Renal pelvis (tissue), 4 donors: ENCODE measurements around the gene SULT2A1. TPM values are rescaled to one million over a fixed set of nuclear protein-coding genes. Genes with fewer than 3 reads are reported as not detected.
"Not testable (repeated sequence)": the region's sequence is repeated elsewhere in the genome, so short reads cannot be mapped to it uniquely, and the experiment has no call there.

Source experiments
- DNase-seq: peaks from one replicate; pipeline ENCODE4 v3.0.0-alpha.2; 2013
- polyA plus RNA-seq, 3 donors: library from polyadenylated mRNA; unstranded; fragments of 120-200 nt; gene quantifications; one replicate each; pipeline ENCODE4 v1.2.1, GENCODE V29; 2013; ENCODE audit not compliant: insufficient read length in 3 of 3

SULT2A1 gene
- polyA plus RNA-seq, 3 donors: 0.61 to 1.6 TPM; not detected in 1

DNA sequence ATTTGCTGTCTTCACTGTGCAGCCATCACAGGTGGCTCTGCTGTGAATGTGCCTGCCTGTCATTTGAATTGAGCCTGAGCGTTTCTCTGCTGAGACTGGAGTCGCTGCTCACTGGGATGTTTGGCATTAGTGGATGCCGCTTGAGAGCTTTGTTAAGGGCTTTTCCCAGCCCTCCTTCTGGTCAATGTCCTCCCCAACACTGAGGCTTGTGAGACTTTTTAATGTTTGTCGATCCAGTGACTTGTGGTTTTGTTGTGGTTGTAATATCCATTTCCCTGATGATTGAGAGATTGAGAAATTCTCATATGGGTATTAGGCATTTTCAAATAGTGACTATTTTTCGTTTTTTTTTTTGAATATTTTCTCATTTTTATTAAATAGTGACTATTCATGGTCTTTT is 24.5 kb downstream of the SULT2A1 start:
- DNase-seq: no peak

DNA sequence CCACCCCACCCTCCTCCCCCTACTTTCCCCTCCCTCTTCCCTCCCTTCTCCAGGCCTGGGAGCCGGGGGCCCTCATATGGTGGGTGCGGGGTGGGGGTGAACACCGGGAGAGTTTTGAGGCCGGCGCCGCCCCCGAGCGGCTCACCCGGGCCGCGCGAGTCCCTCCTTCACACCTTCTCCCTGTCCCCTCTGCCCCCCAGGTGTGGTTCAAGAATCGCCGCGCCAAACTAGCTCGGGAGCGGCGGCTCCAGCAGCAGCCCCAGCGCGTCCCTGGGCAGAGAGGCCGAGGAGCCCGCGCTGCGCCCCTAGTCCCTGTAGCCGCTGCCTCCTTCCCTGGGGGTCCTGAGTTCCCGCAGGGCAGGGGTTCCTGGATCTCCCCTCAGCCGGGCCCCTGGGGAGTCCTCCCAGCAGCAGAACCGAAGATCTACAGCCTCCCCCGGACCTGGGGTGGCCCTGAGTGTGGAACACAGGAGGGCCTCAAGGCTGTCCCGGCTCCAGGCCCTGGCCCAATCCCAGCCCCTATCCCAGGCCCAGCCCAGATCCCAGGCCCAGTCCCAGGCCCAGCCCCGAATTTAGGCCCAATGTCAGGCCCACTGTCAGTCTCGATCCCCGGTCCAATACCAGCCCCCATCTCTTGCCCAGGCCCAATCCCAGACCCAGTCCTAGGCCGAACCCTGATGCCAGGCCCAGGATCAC is 25.4 kb downstream of the SULT2A1 start:
- DNase-seq: no peak

- not testable (repeated sequence) for DNase-seq
Observed at GRCh38 chr19:47859838-47860237, 26.3 kb downstream of the SULT2A1 start.

DNA sequence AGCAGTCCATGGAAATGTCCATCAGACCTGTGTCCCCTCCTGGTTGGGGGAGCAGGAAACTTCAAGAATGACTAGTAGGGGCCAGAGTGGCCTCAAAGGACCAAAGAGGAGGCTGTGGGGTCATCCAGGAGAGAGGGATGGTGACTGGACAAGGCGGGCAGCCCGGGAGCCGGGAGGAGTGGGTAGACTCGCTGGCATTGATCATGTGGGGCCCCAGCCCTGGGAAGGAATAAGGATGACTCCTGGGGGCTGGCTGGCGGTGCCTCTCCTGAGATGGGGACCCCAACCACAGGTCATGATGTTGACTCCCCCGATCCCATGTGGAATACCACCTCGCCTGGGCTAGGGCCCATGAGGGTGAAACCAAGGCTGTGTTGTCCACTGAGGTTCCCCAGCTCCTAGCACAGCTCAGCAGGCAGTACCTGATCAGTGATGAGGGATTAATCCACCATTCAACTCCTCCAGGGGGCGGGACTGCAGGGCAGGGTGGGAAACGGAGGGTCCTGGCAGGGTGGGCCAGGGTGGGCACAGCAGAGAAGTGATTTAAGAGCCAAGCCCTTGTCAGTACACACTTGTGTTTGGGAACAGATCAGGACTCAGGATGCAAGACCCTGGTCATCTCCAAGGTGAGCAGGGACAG is 27.3 kb downstream of the SULT2A1 start, which contains the start of gene TPRX2:
TSS of gene TPRX2 (plus strand) at position 590 of the 640 bp plus-strand sequence. CDS start at position 602, 12 bp downstream.
- not testable (repeated sequence) for DNase-seq

GRCh38 chr19:47858231-47858630 is 27.9 kb downstream of the SULT2A1 start:
- DNase-seq: not testable (repeated sequence)

- no peak for DNase-seq
Observed at GRCh38 chr19:47854459-47854858, 31.7 kb downstream of the SULT2A1 start.

DNA sequence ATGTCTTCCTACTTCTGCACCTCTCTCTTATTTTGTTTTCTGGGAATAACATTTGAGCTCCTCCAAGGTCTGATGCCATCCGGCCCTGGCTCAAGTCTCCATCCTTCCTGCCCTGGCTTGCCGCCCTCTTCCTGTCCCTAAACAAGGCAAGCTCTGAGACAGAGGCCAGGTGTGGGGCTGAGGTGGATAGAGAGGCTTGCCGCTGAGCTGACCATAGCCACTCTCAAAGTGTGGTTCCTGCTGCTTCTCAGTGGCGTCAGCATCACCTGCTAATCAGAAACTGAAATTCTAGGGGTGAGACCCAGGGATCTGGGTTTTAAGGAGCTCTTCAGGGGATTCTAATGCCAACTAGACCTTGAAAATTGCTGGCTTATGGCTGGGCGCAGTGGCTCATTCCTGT is 33.1 kb downstream of the SULT2A1 start:
- no peak for DNase-seq

- DNase-seq: no peak
Observed at GRCh38 chr19:47848823-47849473, 37.2 kb downstream of the SULT2A1 start.

DNA sequence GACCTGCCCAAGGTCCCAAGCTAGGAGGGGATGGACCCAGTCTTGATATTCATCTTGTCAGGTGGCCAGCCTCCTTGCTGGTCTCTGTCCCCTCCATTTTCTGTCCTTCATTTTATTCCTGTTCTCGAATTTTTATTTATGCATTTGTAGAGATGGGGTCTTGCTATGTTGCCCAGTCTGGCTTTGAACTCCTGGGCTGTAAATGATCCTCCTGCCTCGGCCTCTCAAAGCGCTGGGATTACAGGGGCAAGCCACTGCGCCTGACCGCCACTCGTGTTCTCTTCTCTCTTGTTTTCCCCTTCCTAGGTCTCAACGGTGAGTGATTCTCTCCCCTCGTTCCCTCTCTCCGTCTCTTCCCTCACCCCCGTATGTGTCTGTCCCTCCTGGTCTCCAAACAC is 37.7 kb downstream of the SULT2A1 start:
- DNase-seq: no peak

DNA sequence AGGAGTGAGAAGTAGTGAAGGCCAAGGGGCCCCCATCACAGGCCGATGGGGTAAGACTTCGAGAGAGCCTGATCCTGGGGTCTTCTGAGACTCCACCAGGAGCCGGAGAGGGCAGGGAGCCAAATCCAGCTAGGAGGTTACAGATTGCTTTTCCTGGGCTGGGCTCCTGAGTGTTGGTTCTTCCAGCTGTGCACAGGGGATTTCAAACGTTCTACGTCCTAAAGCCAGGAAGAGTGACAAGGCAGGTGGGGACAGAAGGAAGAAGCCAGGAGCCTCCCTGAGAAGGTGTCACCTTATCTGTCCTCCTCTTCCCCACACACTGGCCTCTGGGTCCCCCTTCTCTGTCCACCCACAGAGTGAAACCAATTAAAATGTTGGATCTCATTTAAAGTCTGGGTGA is 43.2 kb downstream of the SULT2A1 start:
- no peak for DNase-seq

- peak; percentile 54 for DNase-seq
Observed at GRCh38 chr19:47839913-47840312, 46.2 kb downstream of the SULT2A1 start.

- DNase-seq: no peak
Observed at GRCh38 chr19:47839411-47839810, 46.7 kb downstream of the SULT2A1 start.

GRCh38 chr19:47836038-47836437 is 50.1 kb downstream of the SULT2A1 start:
- DNase-seq: no peak

DNA sequence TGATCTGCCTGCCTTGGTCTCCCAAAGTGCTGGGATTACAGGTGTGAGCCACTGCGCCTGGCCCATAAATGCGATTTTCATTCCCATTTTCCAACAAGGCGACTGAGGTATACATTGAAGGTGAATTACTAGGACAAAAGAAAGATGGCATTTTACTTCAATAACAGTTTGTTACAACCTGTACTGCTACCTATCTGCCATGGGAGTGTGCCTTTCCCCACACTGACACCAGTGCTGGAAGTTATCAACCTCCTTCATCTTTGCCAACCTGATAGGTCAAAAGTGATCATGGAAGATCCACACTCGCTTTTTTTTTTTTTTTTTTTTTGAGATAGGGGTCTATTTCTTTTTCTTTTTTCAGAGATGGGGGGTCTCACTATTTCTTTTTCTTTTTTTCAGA is 53.4 kb downstream of the SULT2A1 start:
- DNase-seq: no peak

DNA sequence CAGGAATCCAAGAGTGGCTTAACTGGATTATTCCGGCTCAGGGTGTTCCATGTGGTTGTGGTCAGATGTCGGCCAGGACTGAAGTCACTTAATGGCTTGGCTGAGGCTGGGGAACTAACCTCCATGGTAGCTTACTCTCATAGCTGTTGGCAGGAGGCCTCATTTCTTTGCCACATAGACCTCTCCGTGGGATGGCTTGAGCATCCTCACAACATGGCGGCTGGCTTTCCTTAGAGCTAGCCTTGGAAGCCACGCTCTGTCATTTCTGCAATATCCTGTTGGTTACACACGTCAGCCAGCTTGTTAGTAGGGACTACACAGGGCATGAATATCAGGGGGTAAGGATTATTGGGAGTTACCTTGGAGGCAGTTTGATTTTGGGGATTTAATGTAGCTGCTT is 59.3 kb downstream of the SULT2A1 start:
- no peak for DNase-seq

DNA sequence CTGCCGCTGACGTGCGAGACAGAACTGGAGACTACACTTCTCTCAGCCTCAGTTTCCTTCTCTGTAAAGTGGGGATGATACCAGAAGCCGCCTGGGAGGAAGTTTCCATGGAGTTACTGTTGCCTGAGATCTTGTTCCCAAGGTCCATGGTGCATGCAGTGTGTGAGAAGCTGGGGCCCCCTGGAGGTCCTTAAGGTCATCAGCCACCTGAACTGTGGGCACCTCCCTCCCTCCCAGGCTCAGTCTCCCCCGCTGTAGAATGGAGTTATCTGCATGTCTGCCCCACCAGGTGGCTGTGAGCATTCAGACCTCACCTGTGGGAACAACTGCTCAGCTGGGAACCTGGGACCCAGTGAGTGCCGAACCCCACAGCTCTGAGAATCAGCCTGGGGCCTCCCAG is 61.7 kb downstream of the SULT2A1 start:
- no peak for DNase-seq

- no peak for DNase-seq
Observed at GRCh38 chr19:47821460-47822020, 64.6 kb downstream of the SULT2A1 start, which contains the start of gene CRX. CRX (plus strand) TSS chr19:47821937; CDS start chr19:47834444, 12,507 bp downstream.

Other genes with a start within 250 kb of the SULT2A1 start
- gene EHD2, start 172.9 kb downstream of the SULT2A1 start, polyA plus RNA-seq: 10 to 100 TPM; 26.1 to 42.0 (median 34.8) TPM
- 100 to 1,000 TPM; 370 to 415 (median 376) TPM for gene NOP53, start 140.8 kb downstream of the SULT2A1 start, polyA plus RNA-seq
- gene SELENOW, start 107.6 kb downstream of the SULT2A1 start, polyA plus RNA-seq: 100 to 1,000 TPM; 129 to 150 (median 150) TPM
- not detected for gene TPRX1, start 81.8 kb downstream of the SULT2A1 start, polyA plus RNA-seq
- under 1 TPM; 0.01 to 0.14 (median 0.06) TPM for gene CRX, start 64.4 kb downstream of the SULT2A1 start, polyA plus RNA-seq
- gene TPRX2, start 27.1 kb downstream of the SULT2A1 start, polyA plus RNA-seq: not detected
- not detected for gene BSPH1, start 105.9 kb upstream of the SULT2A1 start, polyA plus RNA-seq
- gene ELSPBP1, start 108.3 kb upstream of the SULT2A1 start, polyA plus RNA-seq: under 1 TPM in 1 of 3 donors, not detected in 2; 0.37 TPM
- gene CABP5, start 157.8 kb upstream of the SULT2A1 start, polyA plus RNA-seq: not detected
- 10 to 100 TPM in 1 of 3 donors, 1 to 10 TPM in 2; 5.7 to 12.5 (median 9.9) TPM for gene PLA2G4C, start 224.5 kb upstream of the SULT2A1 start, polyA plus RNA-seq